KBM-7 (cell line): ENCODE results near the gene KRTCAP2.
"Not testable (repeated sequence)": the region's sequence is repeated elsewhere in the genome, so short reads cannot be mapped to it uniquely, and the experiment has no call there.

Experiments
- DNase-seq: peaks from one replicate; pipeline ENCODE4 v3.0.0-alpha.2; 2015
- in situ Hi-C: fragments of 300-500 bp; cut with MboI; formaldehyde crosslinking; loops from 2 replicates; pipeline ENCODE4 v1.14.3; 2020; ENCODE audit warnings: low sequenced_read_pairs, low pct_unique_long_range_greater_than_20kb, mixed read lengths

Gene KRTCAP2

GRCh38 chr1:155172732-155173477 lies at the start of gene KRTCAP2:
Gene KRTCAP2, minus strand, starts transcription at chr1:155173304. Its CDS starts 80 bp downstream, at chr1:155173224.
- DNase-seq, result peak; percentile 95

DNA sequence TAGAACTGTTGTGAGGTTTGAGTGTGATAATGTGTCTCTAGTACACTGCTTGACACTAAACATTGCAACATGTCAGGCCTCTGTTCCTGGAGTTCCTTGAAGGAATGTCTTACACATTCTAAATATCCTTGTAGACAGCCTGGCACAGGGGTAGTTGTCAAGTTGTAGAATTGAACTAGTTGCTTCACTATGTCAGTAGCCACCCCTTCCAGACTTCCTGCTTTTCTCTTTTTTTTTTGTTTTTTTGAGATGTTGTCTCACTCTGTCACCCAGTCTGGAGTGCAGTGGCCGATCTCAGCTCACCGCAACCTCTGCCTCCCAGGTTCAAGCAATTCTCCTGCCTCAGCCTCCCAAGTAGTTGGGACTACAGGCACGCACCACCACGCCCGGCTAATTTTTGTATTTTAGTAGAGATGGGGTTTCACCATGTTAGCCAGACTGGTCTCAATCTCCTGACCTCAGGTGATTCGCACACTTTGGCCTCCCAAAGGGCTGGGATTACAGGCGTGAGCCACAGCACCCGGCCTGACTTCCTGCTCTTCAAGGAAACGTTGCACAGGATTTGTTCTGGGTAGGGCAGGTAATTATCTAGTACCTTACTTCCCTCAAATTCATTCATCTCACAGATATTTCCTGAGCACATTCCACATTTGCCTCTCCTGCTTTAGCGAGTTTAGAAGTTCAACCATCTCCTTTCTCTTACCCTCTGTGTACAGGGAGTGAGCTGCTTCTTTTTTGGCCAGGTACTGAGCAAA lies 47.3 kb upstream of the KRTCAP2 start:
- in situ Hi-C loops, result not testable (repeated sequence)

More at GRCh38 chr1:155172732-155173477, at the start of gene KRTCAP2:
- in situ Hi-C loops, result no loop called here

GRCh38 chr1:155219592-155220031 lies 46.5 kb upstream of the KRTCAP2 start:
- peak; percentile 55 for DNase-seq
- in situ Hi-C loops, result no loop called here

More for the DNA sequence above, 47.3 kb upstream of the KRTCAP2 start:
- DNase-seq, result not testable (repeated sequence)

- peak; percentile 29 for DNase-seq
- in situ Hi-C loops, result no loop called here
These were observed 45.9 kb upstream of the KRTCAP2 start for GRCh38 chr1:155218854-155219591.

DNA sequence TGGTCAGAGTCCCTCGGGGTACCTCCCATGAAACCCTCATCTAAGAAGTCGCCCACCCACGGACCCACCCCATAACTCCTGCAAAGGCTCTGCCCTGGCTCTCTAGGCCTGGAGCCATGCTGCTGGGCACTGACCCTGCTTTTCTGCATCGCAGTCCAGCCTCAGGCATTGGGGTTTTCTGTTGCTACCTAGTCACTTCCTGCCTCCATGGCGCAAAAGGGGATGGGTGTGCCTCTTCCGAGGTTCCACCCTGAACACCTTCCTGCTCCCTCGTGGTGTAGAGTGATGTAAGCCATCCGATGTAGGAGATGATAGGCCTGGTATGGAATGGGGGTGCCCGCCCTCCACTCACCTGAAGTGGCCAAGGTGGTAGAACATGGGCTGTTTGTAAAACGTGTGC lies 41.6 kb upstream of the KRTCAP2 start:
- in situ Hi-C loops, DNase-seq: not testable (repeated sequence)

- DNase-seq, in situ Hi-C loops: not testable (repeated sequence)
These were observed 38.9 kb upstream of the KRTCAP2 start for GRCh38 chr1:155212051-155212440.

GRCh38 chr1:155211381-155212050 lies 38.4 kb upstream of the KRTCAP2 start:
- in situ Hi-C loops, DNase-seq: not testable (repeated sequence)

- DNase-seq, result no peak
- in situ Hi-C loops, result no loop called here
These were observed 37.4 kb upstream of the KRTCAP2 start for GRCh38 chr1:155210314-155211104.

DNA sequence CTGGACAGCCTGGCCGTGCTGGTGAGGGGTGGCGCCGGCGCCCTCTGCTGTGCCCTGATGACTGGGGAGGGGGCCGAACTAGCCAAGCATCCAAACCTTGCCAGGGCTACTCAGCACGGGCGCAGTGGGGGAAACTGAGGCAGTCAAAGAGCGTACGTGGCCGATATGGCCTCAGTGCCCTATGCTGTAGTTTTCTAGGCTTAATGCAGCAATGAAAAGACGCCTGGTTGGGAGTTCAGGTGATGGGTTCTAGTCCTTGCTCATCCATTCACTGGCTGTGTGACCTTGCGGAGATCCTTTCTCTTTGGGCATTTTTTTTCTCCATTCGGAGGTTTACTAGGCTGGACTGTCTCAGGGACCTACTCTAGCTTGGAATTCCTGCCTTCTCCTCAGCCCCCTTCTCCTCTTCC lies 36.2 kb upstream of the KRTCAP2 start:
- no peak for DNase-seq
- in situ Hi-C loops, result no loop called here

DNA sequence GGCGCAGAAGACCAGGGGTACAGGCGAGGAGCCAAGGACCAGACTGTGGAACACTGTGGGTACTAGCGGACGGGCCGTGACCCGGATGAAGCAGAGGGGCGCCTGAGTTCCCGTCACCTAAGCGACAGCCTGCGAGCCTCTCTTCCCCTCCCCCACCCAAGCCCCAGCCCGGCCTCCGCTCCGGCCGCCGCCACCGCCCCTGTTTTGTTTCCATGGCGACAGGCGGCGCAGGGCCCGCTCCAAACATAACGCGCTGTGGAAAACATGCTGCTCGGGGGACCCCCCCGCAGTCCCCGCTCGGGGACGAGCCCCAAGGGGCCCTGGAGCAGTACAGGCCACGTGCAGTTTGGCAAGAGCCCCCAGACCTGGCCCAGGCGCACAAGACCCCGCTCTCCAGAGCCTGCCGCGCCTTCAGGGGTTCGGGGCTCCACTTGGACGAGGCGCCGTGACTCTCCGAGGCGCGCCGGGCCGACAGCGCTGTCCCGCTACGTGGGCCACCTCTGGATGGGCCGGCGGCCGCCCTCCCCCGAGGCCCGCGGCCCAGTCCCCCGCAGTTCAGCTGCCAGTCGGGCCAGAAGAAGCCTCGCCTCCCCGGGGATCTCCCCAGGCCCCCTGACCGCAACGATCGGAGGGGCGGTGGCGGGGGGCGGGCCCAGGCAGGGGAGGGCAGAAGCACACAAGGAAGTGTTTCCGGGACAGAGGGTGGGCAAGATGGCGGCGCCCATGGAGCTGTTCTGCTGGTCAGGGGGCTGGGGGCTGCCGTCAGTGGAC lies 35.6 kb upstream of the KRTCAP2 start, which contains the start of gene MTX1:
Gene MTX1 (plus strand): TSS at position 155 of the 771 bp plus-strand sequence. CDS start 110 bp downstream, at position 265.
- in situ Hi-C loops, result no loop called here
- peak; percentile 74 for DNase-seq

DNA sequence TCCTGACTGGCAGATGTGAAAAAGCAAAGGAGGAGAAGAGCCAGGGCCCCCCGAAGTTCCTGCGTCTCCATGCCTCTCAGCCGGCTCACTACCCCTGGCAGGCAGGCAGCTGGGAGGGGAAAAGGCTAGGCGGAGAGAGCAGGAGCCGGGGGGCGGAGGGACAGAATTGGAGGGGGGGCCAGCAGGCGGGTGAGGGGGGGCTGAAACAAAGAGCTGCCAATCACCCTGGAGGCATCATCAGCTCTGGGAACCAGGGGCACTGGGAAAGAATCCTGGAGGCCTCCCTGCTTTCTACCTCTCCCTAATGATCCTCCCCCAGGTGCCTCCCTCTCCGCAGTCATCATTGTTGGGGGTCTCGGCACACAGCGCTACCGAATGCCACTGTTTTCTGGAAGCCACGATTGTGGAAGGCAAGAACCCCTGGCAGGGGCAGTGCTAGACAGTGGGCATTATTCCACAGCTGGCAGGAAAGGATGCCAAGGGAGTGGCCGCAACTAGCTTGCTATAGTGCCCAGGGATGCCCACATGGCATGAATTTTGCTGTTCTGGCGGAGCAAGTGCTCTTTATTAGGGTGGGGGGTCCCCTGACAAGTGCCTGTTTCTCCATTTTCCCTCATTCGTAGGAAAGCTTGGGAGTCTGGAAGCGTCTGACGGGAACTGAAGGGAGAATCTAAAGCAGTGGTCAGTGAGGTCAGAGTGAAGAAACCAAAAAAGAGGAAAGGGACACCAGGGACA lies 34.9 kb upstream of the KRTCAP2 start, which contains the start of gene THBS3:
Gene THBS3 (minus strand): TSS at position 92 of the 735 bp plus-strand sequence. CDS start 21 bp downstream, at position 71.
- no peak for DNase-seq
- in situ Hi-C loops, result no loop called here

GRCh38 chr1:155206891-155207805 lies 34.0 kb upstream of the KRTCAP2 start:
- DNase-seq, result peak; percentile 92
- in situ Hi-C loops, result no loop called here

GRCh38 chr1:155205969-155206593 lies 33.0 kb upstream of the KRTCAP2 start:
- in situ Hi-C loops, result no loop called here
- DNase-seq, result no peak

- no peak for DNase-seq
- in situ Hi-C loops, result no loop called here
These were observed 31.9 kb upstream of the KRTCAP2 start for GRCh38 chr1:155205035-155205434.

DNA sequence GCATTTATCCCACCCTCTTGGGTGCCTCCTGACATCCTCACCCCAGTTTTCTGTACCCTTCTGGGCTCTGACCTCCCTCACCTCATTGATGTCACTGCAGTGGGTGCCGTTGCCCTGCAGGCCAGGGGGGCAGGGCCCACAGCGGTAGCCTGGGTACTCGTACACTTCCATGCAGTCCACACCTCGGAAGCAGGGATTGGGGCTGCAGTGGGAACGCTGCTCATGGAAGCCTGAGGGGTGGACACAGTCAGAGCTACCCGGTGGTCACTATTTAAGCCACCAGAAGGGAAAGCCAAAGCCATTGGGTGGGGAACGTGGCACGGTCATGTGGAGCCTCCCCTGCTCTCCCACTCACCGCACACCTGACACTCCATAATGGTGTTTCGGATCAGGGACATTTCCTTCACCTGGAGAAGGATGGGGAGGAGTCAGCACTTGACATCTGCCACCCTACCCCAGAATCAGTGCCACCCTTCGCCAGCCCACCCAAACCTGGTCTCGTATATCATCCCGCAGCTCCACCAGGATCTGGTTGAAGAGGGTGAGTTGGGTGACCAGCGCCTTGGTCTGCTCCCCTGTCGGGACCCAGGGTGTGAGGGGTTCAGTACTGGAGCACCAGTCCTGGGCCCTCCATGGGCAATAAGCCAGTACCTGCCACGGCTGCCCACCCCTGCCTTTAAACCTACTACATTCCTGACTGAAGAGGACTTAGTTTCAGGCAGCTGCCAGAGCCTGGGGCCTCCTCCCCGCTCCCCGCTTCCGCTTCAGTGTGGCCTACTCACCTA lies 29.8 kb upstream of the KRTCAP2 start:
- in situ Hi-C loops, result no loop called here
- no peak for DNase-seq
